GM12878 (cell line): ENCODE data around the gene TBC1D10A. TPM values are rescaled to one million over a fixed set of nuclear protein-coding genes. Genes with fewer than 3 reads are reported as not detected.

Experiments
- ATAC-seq: fragments of 200-7000 bp; cut with Tn5 transposase; 3 replicates; pipeline ENCODE4 v1.9.1; 2020; ENCODE audit warnings: mild to moderate bottlenecking, moderate library complexity
- BruUV-seq: library from RNA; stranded (reverse); fragments of 400-500 nt; replicated peaks from 2 replicates; lab custom pipeline; 2021; lab: Mats Ljungman, UMichigan
- CTCF ChIA-PET: fragments of 300-600 bp; sonication (Branson Sonifier 250); formaldehyde crosslinking; extraction: SDS; loops from one replicate; lab custom pipeline; 2021; ENCODE audit warnings: inconsistent platforms; lab: Yijun Ruan, JAX
- POLR2A ChIA-PET: fragments of 350-600 bp; formaldehyde crosslinking; extraction: SDS; loops from one replicate; lab custom pipeline; 2021; ENCODE audit warnings: inconsistent platforms; lab: Charles Lee
- RAD21 ChIA-PET: fragments of 300-600 bp; sonication (Branson Sonifier 250); formaldehyde crosslinking; loops from one replicate; lab custom pipeline; 2023; ENCODE audit warnings: antibody characterized with exemption; ENCODE audit not compliant: unreplicated experiment; lab: Charles Lee
- SMC1A ChIA-PET: fragments of 300-600 bp; sonication (Branson Sonifier 250); formaldehyde crosslinking; loops from one replicate; lab custom pipeline; 2023; ENCODE audit not compliant: unreplicated experiment, uncharacterized antibody; lab: Charles Lee
- DNase-seq: peaks from one replicate; pipeline ENCODE4 v3.0.0-alpha.2; 2011; ENCODE audit warnings: low read depth, low spot score
- FAIRE-seq: peaks from 3 replicates; lab custom pipeline; 2011; peaks lifted over from hg19 to GRCh38; lab: Jason Lieb, UNC
- H2AFZ ChIP-seq: 2 replicates; pipeline ENCODE4 v1.6.0; 2011; ENCODE audit warnings: low read depth, low read length, control low read depth; ENCODE audit not compliant: control insufficient read depth
- H3K27ac ChIP-seq: 2 replicates; pipeline ENCODE4 v1.5.1; 2011; ENCODE audit warnings: control low read depth; ENCODE audit not compliant: control insufficient read depth, insufficient read depth
- H3K27me3 ChIP-seq, 2 experiments: replicated peaks in 1 of 2; 2 replicates each; pipeline versions ENCODE4 v1.6.0 to v1.6.1; 2011; ENCODE audit warnings: low read length in 1 of 2; ENCODE audit not compliant: control insufficient read depth in 2 of 2, insufficient read depth in 2 of 2
- H3K36me3 ChIP-seq, 2 experiments: 2 replicates each; pipeline ENCODE4 v1.5.1; 2011; ENCODE audit warnings: low read length in 1 of 2; ENCODE audit not compliant: control insufficient read depth in 2 of 2, insufficient read depth in 2 of 2
- H3K4me1 ChIP-seq: 2 replicates; pipeline ENCODE4 v1.6.1; 2011; ENCODE audit warnings: mild to moderate bottlenecking, low read length, moderate library complexity, mixed read lengths; ENCODE audit not compliant: control insufficient read depth, insufficient read depth
- H3K4me2 ChIP-seq: 2 replicates; pipeline ENCODE4 v1.6.0; 2011; ENCODE audit warnings: control low read depth; ENCODE audit not compliant: control insufficient read depth, insufficient read depth
- H3K4me3 ChIP-seq: fragments of 200-600 bp; sonication (generic); 2 replicates; pipeline ENCODE4 v1.5.1; 2016
- H3K79me2 ChIP-seq: 2 replicates; pipeline ENCODE4 v1.6.0; 2011; ENCODE audit warnings: low read length; ENCODE audit not compliant: control insufficient read depth, insufficient read depth
- H3K9ac ChIP-seq: 2 replicates; pipeline ENCODE4 v1.8.0; 2011; ENCODE audit warnings: low read length, control low read depth, mixed read lengths; ENCODE audit not compliant: control insufficient read depth, insufficient read depth
- H3K9me3 ChIP-seq: replicated peaks from 3 replicates; pipeline ENCODE4 v1.5.1; 2011; ENCODE audit warnings: mild to moderate bottlenecking, low read length; ENCODE audit not compliant: control insufficient read depth, insufficient read depth
- H4K20me1 ChIP-seq: 2 replicates; pipeline ENCODE4 v1.6.0; 2011; ENCODE audit not compliant: control insufficient read depth, insufficient read depth
- BCL11A ChIP-seq: IDR thresholded peaks from 2 replicates; pipeline ENCODE4 v1.6.1; 2011; ENCODE audit warnings: low read depth, low read length
- CHD1 ChIP-seq: IDR thresholded peaks from 2 replicates; pipeline ENCODE4 v1.6.1; 2012; ENCODE audit warnings: low read depth, low read length, improper control_type of control experiment
- GABPA ChIP-seq: IDR thresholded peaks from 2 replicates; pipeline ENCODE4 v1.6.1; 2014; ENCODE audit warnings: antibody characterized with exemption, low read depth, mild to moderate bottlenecking, inconsistent platforms
- GATAD2B ChIP-seq: fragments of 450-650 bp; conservative IDR thresholded peaks from 2 replicates; pipeline ENCODE4 v1.6.1; 2017; ENCODE audit warnings: low read depth, mild to moderate bottlenecking, moderate library complexity
- IKZF1 ChIP-seq: fragments of 450-650 bp; conservative IDR thresholded peaks from 2 replicates; pipeline ENCODE4 v1.6.1; 2017; ENCODE audit warnings: antibody characterized with exemption, mild to moderate bottlenecking
- NFYA ChIP-seq: IDR thresholded peaks from 2 replicates; pipeline ENCODE4 v1.6.1; 2011; ENCODE audit warnings: low read depth, mild to moderate bottlenecking, low read length, improper control_type of control experiment, borderline replicate concordance
- NFYB ChIP-seq: IDR thresholded peaks from 2 replicates; pipeline ENCODE4 v1.6.1; 2011; ENCODE audit warnings: low read depth, mild to moderate bottlenecking, low read length, improper control_type of control experiment, moderate library complexity; ENCODE audit not compliant: insufficient read depth
- PAX5 ChIP-seq: IDR thresholded peaks from 2 replicates; pipeline ENCODE4 v1.6.1; 2011; ENCODE audit warnings: low read depth, low read length, borderline replicate concordance
- TCF3 ChIP-seq: IDR thresholded peaks from 2 replicates; pipeline ENCODE4 v1.6.1; 2012; ENCODE audit warnings: low read depth, mild to moderate bottlenecking, low read length, borderline replicate concordance; ENCODE audit not compliant: insufficient read depth
- YY1 ChIP-seq: IDR thresholded peaks from 2 replicates; pipeline ENCODE4 v1.6.1; 2011; ENCODE audit warnings: low read depth, mild to moderate bottlenecking, low read length
- WGBS: methylation state at CpG from one replicate; pipeline ENCODE4 v1.1.6; 2016; ENCODE audit warnings: low lambda C conversion rate; ENCODE audit not compliant: insufficient replicate concordance, insufficient coverage; ENCODE audit errors: missing lambda C conversion rate; 5-methylcytosine and 5-hydroxymethylcytosine counted together
- in situ Hi-C: fragments of 300-500 bp; cut with MboI; formaldehyde crosslinking; loops from 9 replicates; pipeline ENCODE4 v1.14.3; 2018; ENCODE audit warnings: mixed read lengths
- intact Hi-C: fragments of 100-400 bp; cut with micrococcal nuclease; formaldehyde crosslinking; loops from one replicate; pipeline ENCODE4 v1.14.2; 2022; ENCODE audit not compliant: unreplicated experiment
- polyA plus RNA-seq, 11 experiments: library from polyadenylated mRNA; depleted of rRNA in 4 of 11; unstranded in 6 of 11; stranded (reverse) in 5 of 11; fragments of >200 nt; fragmentation: Nextera tagmentation in 4 of 11; fragmentation: Illumina TruSeq in 1 of 11; extraction: Ambion mirVana in 4 of 11; extraction: Trizol in 1 of 11; gene quantifications; 1 replicate in 1 of 11; 2 replicates in 10 of 11; pipeline versions ENCODE4 v1.2.1 to v1.2.3, GENCODE V29; 2011 to 2016; ENCODE audit warnings: inconsistent platforms in 2 of 11, missing spikeins in 2 of 11, low read depth in 1 of 11
- total RNA-seq, 4 experiments: library from RNA; depleted of rRNA in 3 of 4; stranded (reverse); fragments of >200 nt in 3 of 4; fragmentation: Illumina TruSeq in 1 of 4; extraction: Trizol in 1 of 4; gene quantifications; 2 replicates each; pipeline versions ENCODE4 v1.2.1 to v1.2.3, GENCODE V29; 2013 to 2021
- TF ChIP-seq, protein P1 (sequence below): fragments of 450-650 bp; IDR thresholded peaks from 2 replicates; pipeline ENCODE4 v1.6.1; 2017; ENCODE audit warnings: borderline replicate concordance
- TF ChIP-seq, protein P2 (sequence below): fragments of 450-650 bp; IDR thresholded peaks from 2 replicates; pipeline ENCODE4 v1.6.1; 2016; ENCODE audit warnings: mild to moderate bottlenecking
- TF ChIP-seq, protein P3 (sequence below): IDR thresholded peaks from 2 replicates; pipeline ENCODE4 v1.6.1; 2012; ENCODE audit warnings: mild to moderate bottlenecking, low read depth, low read length
- TF ChIP-seq, protein P4 (sequence below): IDR thresholded peaks from 2 replicates; pipeline ENCODE4 v1.6.1; 2011; ENCODE audit warnings: mild to moderate bottlenecking, low read depth, low read length, moderate library complexity; ENCODE audit not compliant: insufficient replicate concordance

Gene TBC1D10A
- total and polyA plus RNA-seq, 10 of the 15 experiments (the other 5 are each of a cell fraction or from before 2014, with no cell fraction given), result 0.27 to 25.7 (median 15.3) TPM

DNA sequence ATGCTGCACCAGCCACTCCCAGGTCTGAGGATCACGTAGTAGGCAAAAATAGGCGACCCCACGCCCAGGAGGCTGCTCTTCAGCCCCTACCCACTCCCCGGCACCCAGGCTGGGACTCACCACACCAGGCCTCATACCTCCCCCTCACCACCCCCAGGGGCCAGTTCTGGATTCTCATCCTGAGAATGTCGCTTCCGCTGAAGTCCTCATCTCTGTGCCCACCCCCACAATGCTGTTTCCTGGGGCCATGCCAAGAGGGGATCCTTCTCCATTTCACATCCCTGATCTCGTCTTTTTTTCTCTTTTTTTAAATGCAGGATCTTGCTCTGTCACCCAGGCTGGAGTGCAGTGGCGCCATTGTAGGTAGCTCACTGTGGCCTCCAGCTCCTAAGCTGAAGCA lies 58.4 kb downstream of the TBC1D10A start:
- Histone ChIP-seq H3K27me3 (no peaks in the 10 kb centered on the region), H3K9ac (no peak overlapping the region), H3K36me3 (no peaks in the 10 kb centered on the region), H3K27ac (no peak overlapping the region), H3K4me2 (no peak overlapping the region; the same call in 1 of the 2 replicates), H3K4me3 (no peak overlapping the region), H3K79me2 (peaks cover 18% of the 10 kb centered on the region), H4K20me1 (no peaks in the 10 kb centered on the region), H3K4me1 (peaks cover 21% of the 10 kb centered on the region), H3K9me3 (no peaks in the 10 kb centered on the region), H2AFZ (no peak overlapping the region)
- POLR2A ChIA-PET, result no interaction called here
- SMC1A ChIA-PET, result interaction anchor here (0.6 to 1.9 kb wide), 3 partner anchors 20 to 229 kb away, joined by 4 to 6 read pairs (median 4); no protein-coding TSS in a partner anchor
- 98% methylated on average over 8 of the region's 8 CpGs for WGBS
- CTCF ChIA-PET, result interaction anchor here (0.8 to 3.2 kb wide), 3 partner anchors 17 to 124 kb away, joined by 3 to 17 read pairs (median 6); no protein-coding TSS in a partner anchor
- ATAC-seq (no peak), FAIRE-seq (no peak), DNase-seq (no peak)
- RAD21 ChIA-PET, result no interaction called here
- BruUV-seq, result no TSS peak
- intact Hi-C loops, result no loop called here
- in situ Hi-C loops, result no loop called here
- TF ChIP-seq TCF3, result no peak
- no peak for TF ChIP-seq NFYB
- no peak for TF ChIP-seq PAX5
- TF ChIP-seq BCL11A, result no peak
- no peak for TF ChIP-seq IKZF1
- TF ChIP-seq, protein P1, sequence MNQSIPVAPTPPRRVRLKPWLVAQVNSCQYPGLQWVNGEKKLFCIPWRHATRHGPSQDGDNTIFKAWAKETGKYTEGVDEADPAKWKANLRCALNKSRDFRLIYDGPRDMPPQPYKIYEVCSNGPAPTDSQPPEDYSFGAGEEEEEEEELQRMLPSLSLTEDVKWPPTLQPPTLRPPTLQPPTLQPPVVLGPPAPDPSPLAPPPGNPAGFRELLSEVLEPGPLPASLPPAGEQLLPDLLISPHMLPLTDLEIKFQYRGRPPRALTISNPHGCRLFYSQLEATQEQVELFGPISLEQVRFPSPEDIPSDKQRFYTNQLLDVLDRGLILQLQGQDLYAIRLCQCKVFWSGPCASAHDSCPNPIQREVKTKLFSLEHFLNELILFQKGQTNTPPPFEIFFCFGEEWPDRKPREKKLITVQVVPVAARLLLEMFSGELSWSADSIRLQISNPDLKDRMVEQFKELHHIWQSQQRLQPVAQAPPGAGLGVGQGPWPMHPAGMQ, result no peak
- no peak for TF ChIP-seq CHD1
- TF ChIP-seq GABPA, result no peak
- no peak for TF ChIP-seq NFYA
- TF ChIP-seq GATAD2B, result no peak
- TF ChIP-seq, protein P2, sequence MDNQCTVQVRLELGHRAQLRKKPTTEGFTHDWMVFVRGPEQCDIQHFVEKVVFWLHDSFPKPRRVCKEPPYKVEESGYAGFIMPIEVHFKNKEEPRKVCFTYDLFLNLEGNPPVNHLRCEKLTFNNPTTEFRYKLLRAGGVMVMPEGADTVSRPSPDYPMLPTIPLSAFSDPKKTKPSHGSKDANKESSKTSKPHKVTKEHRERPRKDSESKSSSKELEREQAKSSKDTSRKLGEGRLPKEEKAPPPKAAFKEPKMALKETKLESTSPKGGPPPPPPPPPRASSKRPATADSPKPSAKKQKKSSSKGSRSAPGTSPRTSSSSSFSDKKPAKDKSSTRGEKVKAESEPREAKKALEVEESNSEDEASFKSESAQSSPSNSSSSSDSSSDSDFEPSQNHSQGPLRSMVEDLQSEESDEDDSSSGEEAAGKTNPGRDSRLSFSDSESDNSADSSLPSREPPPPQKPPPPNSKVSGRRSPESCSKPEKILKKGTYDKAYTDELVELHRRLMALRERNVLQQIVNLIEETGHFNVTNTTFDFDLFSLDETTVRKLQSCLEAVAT, result no peak
- TF ChIP-seq, protein P3, sequence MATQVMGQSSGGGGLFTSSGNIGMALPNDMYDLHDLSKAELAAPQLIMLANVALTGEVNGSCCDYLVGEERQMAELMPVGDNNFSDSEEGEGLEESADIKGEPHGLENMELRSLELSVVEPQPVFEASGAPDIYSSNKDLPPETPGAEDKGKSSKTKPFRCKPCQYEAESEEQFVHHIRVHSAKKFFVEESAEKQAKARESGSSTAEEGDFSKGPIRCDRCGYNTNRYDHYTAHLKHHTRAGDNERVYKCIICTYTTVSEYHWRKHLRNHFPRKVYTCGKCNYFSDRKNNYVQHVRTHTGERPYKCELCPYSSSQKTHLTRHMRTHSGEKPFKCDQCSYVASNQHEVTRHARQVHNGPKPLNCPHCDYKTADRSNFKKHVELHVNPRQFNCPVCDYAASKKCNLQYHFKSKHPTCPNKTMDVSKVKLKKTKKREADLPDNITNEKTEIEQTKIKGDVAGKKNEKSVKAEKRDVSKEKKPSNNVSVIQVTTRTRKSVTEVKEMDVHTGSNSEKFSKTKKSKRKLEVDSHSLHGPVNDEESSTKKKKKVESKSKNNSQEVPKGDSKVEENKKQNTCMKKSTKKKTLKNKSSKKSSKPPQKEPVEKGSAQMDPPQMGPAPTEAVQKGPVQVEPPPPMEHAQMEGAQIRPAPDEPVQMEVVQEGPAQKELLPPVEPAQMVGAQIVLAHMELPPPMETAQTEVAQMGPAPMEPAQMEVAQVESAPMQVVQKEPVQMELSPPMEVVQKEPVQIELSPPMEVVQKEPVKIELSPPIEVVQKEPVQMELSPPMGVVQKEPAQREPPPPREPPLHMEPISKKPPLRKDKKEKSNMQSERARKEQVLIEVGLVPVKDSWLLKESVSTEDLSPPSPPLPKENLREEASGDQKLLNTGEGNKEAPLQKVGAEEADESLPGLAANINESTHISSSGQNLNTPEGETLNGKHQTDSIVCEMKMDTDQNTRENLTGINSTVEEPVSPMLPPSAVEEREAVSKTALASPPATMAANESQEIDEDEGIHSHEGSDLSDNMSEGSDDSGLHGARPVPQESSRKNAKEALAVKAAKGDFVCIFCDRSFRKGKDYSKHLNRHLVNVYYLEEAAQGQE, result no peak
- no peak for TF ChIP-seq YY1
- TF ChIP-seq, protein P4, sequence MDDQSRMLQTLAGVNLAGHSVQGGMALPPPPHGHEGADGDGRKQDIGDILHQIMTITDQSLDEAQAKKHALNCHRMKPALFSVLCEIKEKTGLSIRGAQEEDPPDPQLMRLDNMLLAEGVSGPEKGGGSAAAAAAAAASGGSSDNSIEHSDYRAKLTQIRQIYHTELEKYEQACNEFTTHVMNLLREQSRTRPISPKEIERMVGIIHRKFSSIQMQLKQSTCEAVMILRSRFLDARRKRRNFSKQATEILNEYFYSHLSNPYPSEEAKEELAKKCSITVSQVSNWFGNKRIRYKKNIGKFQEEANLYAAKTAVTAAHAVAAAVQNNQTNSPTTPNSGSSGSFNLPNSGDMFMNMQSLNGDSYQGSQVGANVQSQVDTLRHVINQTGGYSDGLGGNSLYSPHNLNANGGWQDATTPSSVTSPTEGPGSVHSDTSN, result no peak
